Ammon's horn (tissue), 1 donor: Measurements from ENCODE around the gene AOX1.
"Not testable (repeated sequence)": the region's sequence is repeated elsewhere in the genome, so short reads cannot be mapped to it uniquely, and the experiment has no call there.

Source experiments
- DNase-seq: peaks from one replicate; pipeline ENCODE4 v3.0.0-alpha.2; 2016; ENCODE audit warnings: low spot score

AOX1 gene

GRCh38 chr2:200627110-200627770 lies 41.4 kb downstream of the AOX1 start:
- DNase-seq, result no peak

- not testable (repeated sequence) for DNase-seq
Observed at GRCh38 chr2:200628461-200628860, 42.6 kb downstream of the AOX1 start.

- DNase-seq, result no peak
Observed at GRCh38 chr2:200631287-200631686, 45.5 kb downstream of the AOX1 start.

- DNase-seq, result no peak
Observed at GRCh38 chr2:200634231-200634964, 48.6 kb downstream of the AOX1 start.

- DNase-seq, result no peak
Observed at GRCh38 chr2:200635251-200635650, 49.4 kb downstream of the AOX1 start.

- no peak for DNase-seq
Observed at GRCh38 chr2:200637901-200638300, 52.1 kb downstream of the AOX1 start.

- DNase-seq, result no peak
Observed at GRCh38 chr2:200640176-200640575, 54.4 kb downstream of the AOX1 start.

GRCh38 chr2:200640901-200641300 lies 55.1 kb downstream of the AOX1 start:
- DNase-seq, result no peak

- not testable (repeated sequence) for DNase-seq
Observed at GRCh38 chr2:200648518-200649281, 62.9 kb downstream of the AOX1 start.

- DNase-seq, result no peak
Observed at GRCh38 chr2:200649724-200650123, 63.9 kb downstream of the AOX1 start.

GRCh38 chr2:200650195-200650594 lies 64.4 kb downstream of the AOX1 start:
- no peak for DNase-seq

- DNase-seq, result no peak
Observed at GRCh38 chr2:200652158-200652557, 66.3 kb downstream of the AOX1 start.

GRCh38 chr2:200653021-200653420 lies 67.2 kb downstream of the AOX1 start:
- no peak for DNase-seq

- no peak for DNase-seq
Observed at GRCh38 chr2:200654823-200655222, 69.0 kb downstream of the AOX1 start.

- DNase-seq, result no peak
Observed at GRCh38 chr2:200655918-200656580, 70.2 kb downstream of the AOX1 start.

- DNase-seq, result no peak
Observed at GRCh38 chr2:200658278-200658864, 72.6 kb downstream of the AOX1 start.

- no peak for DNase-seq
Observed at GRCh38 chr2:200659410-200659809, 73.6 kb downstream of the AOX1 start.

- no peak for DNase-seq
Observed at GRCh38 chr2:200661477-200661876, 75.7 kb downstream of the AOX1 start.

- no peak for DNase-seq
Observed at GRCh38 chr2:200662727-200663126, 76.9 kb downstream of the AOX1 start.

GRCh38 chr2:200664770-200665494 lies 79.1 kb downstream of the AOX1 start:
- no peak for DNase-seq
